Measurements from ENCODE around the gene ADIPOR2.

ADIPOR2 gene

DNA sequence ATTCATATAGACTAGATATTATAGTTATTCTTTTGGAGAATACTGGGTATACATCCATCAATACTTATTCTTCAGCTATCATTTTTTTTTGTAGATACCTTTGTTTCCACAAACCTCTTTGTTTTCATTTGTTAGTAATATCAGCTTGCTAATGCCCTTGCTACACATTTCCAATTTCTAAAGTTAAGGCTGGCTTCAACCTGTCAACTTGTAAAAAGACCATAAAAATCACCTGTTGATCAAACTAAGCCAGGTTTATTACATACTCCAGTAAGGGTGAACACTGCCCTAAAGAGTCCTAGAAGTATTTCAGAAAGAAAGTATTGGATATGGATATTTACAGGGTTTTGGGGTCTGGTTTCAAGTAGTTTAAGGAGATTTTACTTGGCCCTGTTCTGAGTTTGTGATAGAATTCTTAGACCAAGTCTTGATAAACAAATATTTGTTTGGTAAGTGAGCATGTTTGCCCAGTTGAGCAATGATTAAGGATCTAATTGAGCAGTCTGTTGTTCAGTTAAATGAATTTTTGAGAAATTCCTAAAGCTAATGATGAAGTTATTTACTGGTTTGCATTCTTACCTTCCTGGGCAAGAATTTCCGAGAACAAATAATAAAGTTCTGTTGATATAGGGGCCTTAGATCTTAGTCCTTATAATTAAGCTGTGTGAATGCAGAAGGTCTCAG lies 76.7 kb downstream of the ADIPOR2 start:
- no peak for TF ChIP-seq CTCF (IDR thresholded peaks at IDR 0.05; ENCODE audit: control insufficient read depth, extremely low read depth, insufficient read depth)
- DNase-seq (ENCODE audit: low read depth), result peak; percentile 36
- H3K4me3 ChIP-seq (ENCODE audit: low read depth, low read length), result no peak overlapping the region

- H3K4me3 ChIP-seq (ENCODE audit: low read depth, low read length), result no peak overlapping the region
- TF ChIP-seq CTCF (IDR thresholded peaks at IDR 0.05; ENCODE audit: control insufficient read depth, extremely low read depth, insufficient read depth), result no peak
- no peak for DNase-seq (ENCODE audit: low read depth)
Measured at GRCh38 chr12:1768615-1769014, 77.7 kb downstream of the ADIPOR2 start.

DNA sequence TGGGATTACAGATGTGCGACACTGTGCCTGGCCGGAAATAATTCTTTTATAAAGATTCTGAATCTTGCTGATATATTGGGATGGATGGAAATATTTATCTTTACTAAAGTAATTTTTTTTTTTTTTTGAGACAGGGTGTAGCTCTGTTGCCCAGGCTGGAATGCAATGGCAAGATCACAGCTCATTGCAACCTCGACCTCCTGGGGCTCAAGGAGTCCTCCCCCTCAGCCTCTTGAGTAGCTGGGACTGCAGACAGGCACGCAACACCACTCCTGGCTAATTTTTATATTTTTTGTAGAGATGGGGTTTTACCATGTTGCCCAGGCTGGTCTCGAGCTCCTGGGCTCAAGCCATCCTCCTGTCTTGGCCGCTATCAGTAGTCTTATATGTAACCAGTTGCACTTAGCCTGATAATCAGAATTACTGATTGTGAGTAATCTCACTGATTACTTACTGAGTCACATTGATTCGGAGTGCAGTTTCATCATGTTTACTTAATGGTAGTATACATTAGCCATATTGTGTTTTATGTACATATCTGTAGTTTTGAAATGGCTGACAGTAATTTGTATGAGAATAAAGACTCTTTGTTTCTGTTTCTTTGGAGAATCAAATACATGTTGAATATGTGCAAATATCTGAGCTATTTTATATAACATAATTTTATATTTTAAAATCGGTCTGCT lies 79.1 kb downstream of the ADIPOR2 start:
- DNase-seq (ENCODE audit: low read depth), result no peak
- H3K4me3 ChIP-seq (ENCODE audit: low read depth, low read length), result no peak overlapping the region
- TF ChIP-seq CTCF (IDR thresholded peaks at IDR 0.05; ENCODE audit: control insufficient read depth, extremely low read depth, insufficient read depth), result no peak

GRCh38 chr12:1773937-1774655 lies 83.2 kb downstream of the ADIPOR2 start:
- DNase-seq (ENCODE audit: low read depth), result peak; percentile 46
- H3K4me3 ChIP-seq (ENCODE audit: low read depth, low read length), result no peak overlapping the region
- no peak for TF ChIP-seq CTCF (IDR thresholded peaks at IDR 0.05; ENCODE audit: control insufficient read depth, extremely low read depth, insufficient read depth)

- DNase-seq (ENCODE audit: low read depth), result no peak
- no peak overlapping the region for H3K4me3 ChIP-seq (ENCODE audit: low read depth, low read length)
- no peak for TF ChIP-seq CTCF (IDR thresholded peaks at IDR 0.05; ENCODE audit: control insufficient read depth, extremely low read depth, insufficient read depth)
Measured at GRCh38 chr12:1776170-1776921, 85.5 kb downstream of the ADIPOR2 start.

DNA sequence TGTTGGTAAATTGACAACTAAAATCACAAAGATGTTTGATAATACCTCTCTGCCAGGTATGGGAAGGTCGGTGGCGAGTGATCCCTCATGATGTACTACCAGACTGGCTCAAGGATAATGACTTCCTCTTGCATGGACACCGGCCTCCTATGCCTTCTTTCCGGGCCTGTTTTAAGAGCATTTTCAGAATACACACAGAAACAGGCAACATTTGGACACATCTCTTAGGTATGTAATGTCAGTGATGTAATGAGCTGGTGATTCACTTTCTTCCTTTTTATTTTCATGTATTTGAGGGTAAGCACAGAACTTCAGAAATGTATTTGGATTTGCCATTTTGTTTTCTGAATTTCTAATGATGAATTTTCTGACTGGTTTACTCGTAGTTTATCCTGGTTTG lies 86.9 kb downstream of the ADIPOR2 start:
- H3K4me3 ChIP-seq (ENCODE audit: low read depth, low read length), result no peak overlapping the region
- DNase-seq (ENCODE audit: low read depth), result no peak
- TF ChIP-seq CTCF (IDR thresholded peaks at IDR 0.05; ENCODE audit: control insufficient read depth, extremely low read depth, insufficient read depth), result no peak
